ENCODE results near the gene AMZ1.

GRCh38 chr7:2644562-2645273 is 43.3 kb upstream of the AMZ1 start:
- TF ChIP-seq CTCF (IDR thresholded peaks at IDR 0.05; ENCODE audit: borderline replicate concordance, extremely low read depth, low read length, poor library complexity, severe bottlenecking) (no peak), EZH2 (IDR thresholded peaks at IDR 0.05; ENCODE audit: borderline replicate concordance, low read depth, low read length, severe bottlenecking) (no peak)
